ENCODE measurements around the gene CORO2B. TPM values are rescaled to one million over a fixed set of nuclear protein-coding genes. Genes with fewer than 3 reads are reported as not detected.

Gene CORO2B
- total and polyA plus RNA-seq, 10 donors = 0.93 to 8.8 (median 3.6) TPM

GRCh38 chr15:68638953-68639515 lies 60.2 kb downstream of the CORO2B start:
- Histone ChIP-seq H3K9me3 (no peaks in the 10 kb centered on the region), H3K27ac (peak overlapping the region in 5 of 8 donors; percentile 10 to 45 (median 31))
- whole genome bisulfite sequencing, 5 donors = 71 to 94% (median 83%) methylated on average over 2 of the region's 2 CpGs

DNA sequence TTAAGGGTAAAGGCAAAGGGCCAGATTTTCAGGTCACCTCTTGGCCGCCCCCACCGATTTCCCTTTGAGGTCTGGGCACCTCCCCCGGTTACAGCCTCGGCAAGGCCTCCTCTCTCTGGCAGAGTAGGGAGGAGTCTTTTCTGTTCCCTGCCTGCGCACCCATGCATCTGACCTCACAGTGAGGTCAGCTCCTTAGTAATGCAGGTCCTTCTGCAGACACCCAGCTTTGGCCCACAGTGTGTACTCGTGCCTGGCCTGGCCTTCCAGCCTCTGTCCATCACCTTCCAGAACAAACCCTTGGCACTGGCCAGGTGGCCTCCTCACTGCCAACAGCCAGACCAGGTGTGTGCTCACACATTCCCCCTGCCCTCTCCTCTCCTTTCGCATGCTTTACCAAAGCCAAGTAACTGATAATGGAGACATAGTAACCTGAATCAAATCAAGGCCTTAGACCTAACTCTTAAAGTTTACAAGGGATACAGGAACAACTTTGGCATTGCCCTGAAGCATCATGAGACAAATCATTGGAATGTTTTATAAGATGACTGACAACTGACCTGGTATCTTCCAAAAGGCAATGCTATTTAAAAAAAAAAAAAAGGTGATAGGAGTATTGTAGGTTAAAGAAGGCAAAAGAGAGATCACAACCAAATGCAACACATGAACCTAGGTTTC lies 61.3 kb downstream of the CORO2B start:
- 74 to 88% (median 82%) methylated on average over 7 of the region's 7 CpGs for WGBS, 5 donors
- H3K9me3 ChIP-seq = no peaks in the 10 kb centered on the region
- H3K36me3 ChIP-seq = no peaks in the 10 kb centered on the region
- peak overlapping the region in 1 of 8 donors; percentile 26 for H3K27ac ChIP-seq
- no peaks in the 10 kb centered on the region for H3K27me3 ChIP-seq (replicated peaks in 1 of 7)
- intact Hi-C loops (cut with DNase I; ENCODE audit: low total_unique reads) = no loop called here
- H3K4me1 ChIP-seq = peaks cover under 1 to 28% (median 4%) of the 10 kb centered on the region in 6 donors
- peak; percentile 55 for DNase-seq
- H3K4me3 ChIP-seq = no peak overlapping the region
- no peak for TF ChIP-seq CTCF (IDR thresholded peaks at IDR 0.05 in 8 of 11, conservative IDR thresholded peaks at IDR 0.05 in 3 of 11)
- no peak for TF ChIP-seq POLR2AphosphoS5 (IDR thresholded peaks at IDR 0.05)
- no peak for TF ChIP-seq POLR2A (IDR thresholded peaks at IDR 0.05)

More at GRCh38 chr15:68638953-68639515, 60.2 kb downstream of the CORO2B start:
- TF ChIP-seq CTCF (IDR thresholded peaks at IDR 0.05 in 8 of 11, conservative IDR thresholded peaks at IDR 0.05 in 3 of 11) = no peak
- TF ChIP-seq POLR2AphosphoS5 (IDR thresholded peaks at IDR 0.05) = no peak
- TF ChIP-seq POLR2A (IDR thresholded peaks at IDR 0.05) = no peak
- Histone ChIP-seq H3K27me3 (replicated peaks in 1 of 7) (no peaks in the 10 kb centered on the region), H3K4me1 (peaks cover 5 to 37% (median 14%) of the 10 kb centered on the region in 6 donors), H3K4me3 (no peak overlapping the region), H3K36me3 (no peaks in the 10 kb centered on the region)
- DNase-seq = peak; percentile 46
- intact Hi-C loops (cut with DNase I; ENCODE audit: low total_unique reads) = no loop called here

- peak overlapping the region in 4 of 8 donors; percentile 22 to 52 (median 37) for H3K27ac ChIP-seq
- WGBS, 5 donors = 70 to 84% (median 76%) methylated on average over 7 to 8 of the region's 8 CpGs
- intact Hi-C loops (cut with DNase I; ENCODE audit: low total_unique reads) = no loop called here
- no peaks in the 10 kb centered on the region for H3K9me3 ChIP-seq
- TF ChIP-seq CTCF (IDR thresholded peaks at IDR 0.05 in 8 of 11, conservative IDR thresholded peaks at IDR 0.05 in 3 of 11) = no peak
- peak in 1 of 3 donors; percentile 25 for TF ChIP-seq POLR2AphosphoS5 (IDR thresholded peaks at IDR 0.05)
- peak; percentile 64 for DNase-seq
- H3K36me3 ChIP-seq = no peaks in the 10 kb centered on the region
- H3K27me3 ChIP-seq (replicated peaks in 1 of 7) = no peaks in the 10 kb centered on the region
- peaks cover 0 to 22% (median 0%) of the 10 kb centered on the region in 6 donors for H3K4me1 ChIP-seq
- no peak overlapping the region for H3K4me3 ChIP-seq
These were observed 62.1 kb downstream of the CORO2B start for GRCh38 chr15:68640791-68641331.

DNA sequence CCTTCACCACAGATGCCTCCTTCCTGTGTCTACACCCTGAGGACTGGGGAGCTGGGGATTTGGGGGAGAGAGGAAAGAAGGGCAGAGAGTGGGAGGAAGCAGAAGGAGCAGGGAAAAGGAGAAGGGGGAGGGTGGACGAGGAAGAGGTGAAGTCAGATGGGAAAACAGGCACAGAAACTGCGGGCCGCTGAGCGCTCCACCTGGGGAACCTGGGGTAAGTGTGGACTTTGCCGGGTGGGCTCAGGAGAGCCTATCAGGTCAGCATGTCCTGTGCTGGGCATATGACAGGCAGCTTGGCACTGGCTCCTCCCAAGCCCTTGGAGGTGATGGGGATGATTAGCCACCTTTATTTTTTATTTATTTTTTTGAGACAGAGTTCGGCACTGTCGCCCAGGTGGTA lies 62.6 kb downstream of the CORO2B start:
- H3K36me3 ChIP-seq = no peaks in the 10 kb centered on the region
- peak overlapping the region in 4 of 8 donors; percentile 22 to 52 (median 37) for H3K27ac ChIP-seq
- H3K4me1 ChIP-seq = peaks cover 0 to 17% (median 0%) of the 10 kb centered on the region in 6 donors
- DNase-seq = peak; percentile 54
- no peak overlapping the region for H3K4me3 ChIP-seq
- intact Hi-C loops (cut with DNase I; ENCODE audit: low total_unique reads) = no loop called here
- H3K9me3 ChIP-seq = no peaks in the 10 kb centered on the region
- 83 to 92% (median 91%) methylated on average over 7 of the region's 7 CpGs for WGBS, 5 donors
- TF ChIP-seq POLR2AphosphoS5 (IDR thresholded peaks at IDR 0.05) (no peak), POLR2A (IDR thresholded peaks at IDR 0.05) (no peak), CTCF (IDR thresholded peaks at IDR 0.05 in 8 of 11, conservative IDR thresholded peaks at IDR 0.05 in 3 of 11) (no peak)
- no peaks in the 10 kb centered on the region for H3K27me3 ChIP-seq (replicated peaks in 1 of 7)
